GM18907 (cell line): ENCODE results near the gene TBC1D22A.
"Not testable (repeated sequence)": the region's sequence is repeated elsewhere in the genome, so short reads cannot be mapped to it uniquely, and the experiment has no call there.

Experiments used
- ATAC-seq: cut with Tn5 transposase; IDR thresholded peaks from one replicate; pipeline ENCODE4 v1.9.1; 2021; ENCODE audit warnings: mild to moderate bottlenecking, moderate library complexity; ENCODE audit not compliant: unreplicated experiment

The TBC1D22A gene

GRCh38 chr22:46967445-46968358 is 205.3 kb downstream of the TBC1D22A start:
- ATAC-seq, result no peak

GRCh38 chr22:46968359-46968740 is 205.9 kb downstream of the TBC1D22A start:
- ATAC-seq, result no peak

- ATAC-seq, result no peak
Measured at GRCh38 chr22:46968848-46969247, 206.4 kb downstream of the TBC1D22A start.

DNA sequence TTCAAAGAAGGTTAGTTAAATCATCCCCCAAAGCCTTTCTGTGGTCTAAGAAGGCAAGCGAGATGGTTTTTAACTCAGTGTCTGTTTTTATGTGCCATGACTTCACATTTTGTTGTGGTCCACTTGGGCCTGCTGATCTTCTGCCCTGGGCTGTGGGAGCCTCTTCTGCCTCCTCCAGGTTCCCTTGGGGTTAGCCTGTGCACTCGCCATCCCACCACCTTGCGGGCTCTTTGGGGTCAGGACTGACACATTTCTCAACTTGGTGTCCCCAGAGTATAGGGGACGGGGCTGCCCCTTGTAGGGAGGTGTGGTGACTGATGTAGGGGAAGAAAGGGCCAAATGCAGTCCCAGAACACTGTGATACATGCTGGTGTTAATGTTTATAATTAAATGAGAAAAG is 207.0 kb downstream of the TBC1D22A start:
- ATAC-seq, result peak; percentile 85

GRCh38 chr22:46969961-46970360 is 207.5 kb downstream of the TBC1D22A start:
- peak; percentile 27 for ATAC-seq

DNA sequence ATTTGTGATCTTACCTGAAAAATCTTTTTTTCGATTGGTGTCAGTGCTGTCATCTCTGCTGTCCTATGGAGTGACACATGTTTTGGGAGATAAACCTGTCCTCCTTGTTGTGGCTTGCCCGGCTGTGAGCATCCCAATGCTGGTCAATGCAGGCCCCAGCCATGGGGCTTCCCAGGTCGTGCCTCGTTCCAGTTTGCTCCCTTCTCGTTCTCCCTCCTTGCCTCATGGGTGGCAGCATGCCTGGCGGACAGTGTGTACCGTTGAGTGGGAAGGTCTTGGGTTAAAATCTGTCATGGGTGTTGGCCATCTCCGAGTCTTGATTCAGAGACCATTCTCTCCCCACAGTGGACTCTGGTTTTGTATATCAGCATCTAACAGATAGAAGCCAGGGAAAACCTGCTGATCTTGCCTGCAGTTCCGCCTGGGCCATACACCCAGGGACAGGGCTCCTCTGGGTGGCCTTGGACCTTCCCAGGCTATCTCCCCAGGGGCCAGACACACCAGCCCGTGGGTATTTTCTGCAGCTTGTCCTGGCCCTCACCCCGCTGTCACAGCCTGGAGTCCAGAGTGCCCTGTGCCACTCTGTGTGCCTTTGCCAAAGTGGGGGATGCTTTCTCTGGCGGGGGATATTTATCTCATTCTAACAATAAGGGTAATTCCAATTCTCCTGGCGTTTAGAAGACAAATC is 208.1 kb downstream of the TBC1D22A start:
- ATAC-seq, result no peak

DNA sequence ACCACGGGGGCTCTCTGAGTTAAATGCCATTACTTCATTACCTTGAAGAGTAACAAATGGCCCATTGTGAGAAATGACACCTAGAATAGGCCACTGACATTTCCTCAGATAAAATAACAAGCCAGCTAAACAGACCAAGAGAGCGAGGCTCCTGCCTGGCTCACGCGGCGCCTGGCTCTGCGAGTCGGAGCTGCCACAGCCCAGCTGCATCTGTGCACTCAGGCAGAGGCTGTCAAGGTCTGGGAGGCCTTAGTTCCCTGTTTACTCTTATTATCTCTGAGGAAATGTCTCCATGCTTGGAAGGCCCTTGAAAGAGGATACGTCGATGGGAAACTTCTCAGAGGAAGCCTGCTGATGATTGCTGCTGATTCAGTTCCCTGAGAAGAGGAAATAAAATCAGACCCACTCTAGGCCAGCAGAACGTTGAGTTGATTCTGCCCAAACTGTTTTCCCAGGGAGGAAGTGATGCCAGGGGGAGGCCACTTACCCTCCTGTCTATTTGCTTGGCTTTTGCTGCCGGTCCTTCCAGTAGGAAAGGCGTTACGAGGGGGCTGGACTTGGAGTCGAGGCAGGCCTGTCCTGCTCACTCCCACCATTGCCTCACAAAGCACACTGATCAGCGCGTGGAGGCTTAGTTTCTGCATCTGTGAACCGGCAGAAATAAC is 208.8 kb downstream of the TBC1D22A start:
- no peak for ATAC-seq

GRCh38 chr22:46971764-46972125 is 209.3 kb downstream of the TBC1D22A start:
- no peak for ATAC-seq

- no peak for ATAC-seq
Measured at GRCh38 chr22:46972256-46972655, 209.8 kb downstream of the TBC1D22A start.

- ATAC-seq, result no peak
Measured at GRCh38 chr22:46972901-46973831, 210.7 kb downstream of the TBC1D22A start.

DNA sequence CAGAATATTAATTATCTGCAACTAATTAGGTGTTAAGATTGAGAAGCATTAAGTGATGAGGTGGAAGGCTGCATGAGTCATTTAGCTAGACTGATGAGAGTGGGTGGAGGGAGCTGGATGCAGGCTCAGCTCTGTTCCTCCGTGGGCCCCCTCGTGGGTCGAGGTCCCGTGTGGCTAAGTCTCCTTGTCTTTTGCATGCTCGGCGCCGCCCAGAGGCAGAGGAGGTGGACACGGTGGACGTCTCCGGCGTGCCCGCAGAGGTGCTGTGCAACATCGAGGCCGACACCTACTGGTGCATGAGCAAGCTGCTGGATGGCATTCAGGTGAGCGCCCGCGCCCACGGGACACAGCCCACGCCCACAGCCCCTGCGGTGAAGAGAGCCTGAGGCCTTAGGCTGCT is 211.6 kb downstream of the TBC1D22A start:
- no peak for ATAC-seq

- no peak for ATAC-seq
Measured at GRCh38 chr22:46974631-46975585, 212.5 kb downstream of the TBC1D22A start.

- no peak for ATAC-seq
Measured at GRCh38 chr22:46976143-46976542, 213.7 kb downstream of the TBC1D22A start.

- ATAC-seq, result no peak
Measured at GRCh38 chr22:46976598-46976997, 214.1 kb downstream of the TBC1D22A start.

DNA sequence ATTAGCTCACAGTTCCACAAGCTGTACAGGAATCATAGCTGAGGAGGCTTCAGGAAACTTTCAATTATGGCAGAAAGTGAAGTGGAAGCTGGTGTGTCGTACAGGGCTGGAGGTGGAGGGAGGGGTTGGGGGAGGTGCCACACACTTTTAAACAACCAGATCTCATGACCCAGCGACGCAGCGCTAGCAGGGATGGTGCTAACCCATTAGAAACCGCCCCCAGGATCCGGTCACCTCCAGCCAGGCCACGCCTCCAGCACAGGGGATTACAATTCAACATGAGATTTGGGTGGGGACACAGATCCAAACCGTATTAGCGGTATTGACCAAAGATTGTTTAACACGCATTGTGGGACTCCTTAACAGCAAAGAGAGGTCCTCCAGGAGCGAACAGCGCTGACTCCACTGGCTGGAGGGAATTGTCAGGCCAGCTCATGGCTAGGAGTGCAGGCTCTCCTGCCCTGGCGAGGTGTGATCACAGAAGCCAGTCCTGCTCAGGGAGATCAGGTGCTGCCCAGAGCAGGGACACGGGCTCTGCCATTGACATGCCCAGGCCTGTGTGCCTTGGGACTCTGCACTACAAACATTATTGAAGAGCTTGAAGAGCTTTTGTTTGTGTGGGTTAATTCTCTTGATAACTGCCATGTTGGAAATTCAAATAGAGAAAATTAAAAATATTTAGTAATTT is 215.3 kb downstream of the TBC1D22A start:
- ATAC-seq, result no peak

DNA sequence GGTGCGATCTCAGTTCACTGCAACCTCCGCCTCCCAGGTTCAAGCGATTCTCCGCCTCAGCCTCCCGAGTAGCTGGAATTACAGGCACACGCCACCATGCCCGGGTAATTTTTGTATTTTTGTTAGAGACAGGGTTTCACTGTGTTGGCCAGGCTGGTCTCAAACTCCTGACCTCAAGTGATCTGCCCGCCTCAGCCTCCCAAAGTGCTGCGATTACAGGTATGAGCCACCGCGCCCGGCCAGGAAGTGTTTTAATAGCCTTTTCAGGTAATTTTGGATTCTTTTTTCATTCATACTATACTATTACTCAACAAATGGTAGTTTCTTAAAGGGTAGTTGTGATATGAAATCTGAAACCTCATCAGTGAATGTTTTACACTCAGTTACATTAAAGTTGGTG is 216.2 kb downstream of the TBC1D22A start:
- not testable (repeated sequence) for ATAC-seq

DNA sequence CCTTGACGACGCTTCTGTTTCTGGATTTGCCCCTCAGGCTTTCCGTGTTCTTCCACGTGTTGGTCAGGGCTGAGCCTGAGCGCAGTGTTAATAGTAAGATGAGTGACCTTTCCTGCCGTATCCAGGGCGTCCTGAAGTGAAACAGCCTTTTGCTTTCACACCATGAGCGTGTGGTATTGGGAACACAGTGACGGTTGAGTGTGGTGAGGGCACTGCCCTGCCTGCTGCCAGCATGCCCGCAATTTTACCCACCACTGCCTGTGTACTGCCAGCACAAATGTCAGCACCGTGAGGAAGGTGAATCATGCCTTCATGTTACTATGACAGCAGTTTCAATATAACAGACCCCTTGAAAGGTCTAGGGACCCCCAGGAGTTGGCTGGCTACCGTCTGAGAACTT is 217.1 kb downstream of the TBC1D22A start:
- ATAC-seq, result no peak

DNA sequence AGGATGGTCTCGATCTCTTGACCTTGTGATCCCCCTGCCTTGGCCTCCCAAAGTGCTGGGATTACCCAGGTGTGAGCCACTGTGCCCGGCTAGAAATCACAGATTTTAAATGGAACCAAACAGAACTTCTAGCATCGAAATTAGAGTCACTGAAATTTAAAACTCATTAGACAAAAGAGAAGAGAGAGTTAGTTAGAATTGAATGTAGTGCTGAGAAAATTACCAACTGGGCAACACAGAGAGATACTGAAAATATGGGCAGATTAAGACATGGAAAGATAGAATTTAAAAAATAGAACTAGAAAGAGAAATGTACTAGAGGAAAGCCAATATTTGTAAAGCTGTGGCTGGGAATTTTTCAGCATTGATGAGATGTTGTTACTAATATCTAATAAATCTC is 217.9 kb downstream of the TBC1D22A start:
- no peak for ATAC-seq

DNA sequence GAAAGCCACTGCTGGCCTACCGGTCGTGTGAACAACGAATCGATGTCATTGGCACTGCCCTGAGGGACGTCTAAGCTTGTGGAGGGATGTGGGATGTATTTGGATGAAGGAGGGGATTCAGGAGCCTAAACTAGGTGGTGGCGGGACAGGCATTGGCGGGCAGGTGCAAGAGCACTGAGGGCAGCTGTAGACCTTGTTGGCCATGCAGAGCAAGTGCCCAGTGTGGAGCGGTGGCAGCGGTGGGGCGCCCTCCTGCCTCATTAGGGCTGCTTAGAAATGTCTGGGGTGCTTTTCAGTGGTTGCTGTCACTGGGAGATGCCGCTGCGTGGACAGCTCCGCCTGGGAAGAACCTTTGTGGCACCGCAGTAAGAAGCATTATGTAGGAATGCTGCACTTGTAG is 220.2 kb downstream of the TBC1D22A start:
- no peak for ATAC-seq
